Gastrocnemius medialis (tissue), 4 donors: ENCODE data around the gene OSM. TPM values are rescaled to one million over a fixed set of nuclear protein-coding genes. Genes with fewer than 3 reads are reported as not detected.

ENCODE experiments used
- ATAC-seq, 2 donors: fragments of 150-250 bp; one replicate each; pipeline ENCODE4 v1.9.1; 2016
- DNase-seq, 2 donors: peaks; one replicate each; pipeline ENCODE4 v3.0.0-alpha.2; 2019
- H3K27ac ChIP-seq, 4 donors: fragments of 200-600 bp; sonication (generic); 1 replicate in 1 of 4; 2 replicates in 3 of 4; pipeline ENCODE4 v1.5.1; 2016 to 2018; ENCODE audit warnings: mild to moderate bottlenecking in 2 of 4, moderate library complexity in 1 of 4
- H3K27me3 ChIP-seq, 3 donors: fragments of 200-600 bp; sonication (generic) in 2 of 3; 1 replicate in 1 of 3; 2 replicates in 2 of 3; pipeline versions ENCODE4 v1.5.1 to v1.6.0; 2016 to 2019; ENCODE audit warnings: mild to moderate bottlenecking in 1 of 3, moderate library complexity in 1 of 3
- H3K36me3 ChIP-seq, 2 donors: fragments of 200-600 bp; sonication (generic) in 1 of 2; one replicate each; pipeline ENCODE4 v1.5.1; 2017 to 2018
- H3K4me1 ChIP-seq, 2 donors: fragments of 200-600 bp; sonication (generic) in 1 of 2; one replicate each; pipeline ENCODE4 v1.5.1; 2016 to 2017; ENCODE audit warnings: mild to moderate bottlenecking in 2 of 2
- H3K4me3 ChIP-seq, 4 donors: fragments of 200-600 bp; sonication (generic) in 3 of 4; 1 replicate in 1 of 4; 2 replicates in 3 of 4; pipeline ENCODE4 v1.5.1; 2016 to 2019; ENCODE audit warnings: mild to moderate bottlenecking in 2 of 4
- H3K9me3 ChIP-seq, 3 donors: fragments of 200-600 bp; sonication (generic) in 2 of 3; 1 replicate in 1 of 3; 2 replicates in 2 of 3; pipeline ENCODE4 v1.5.1; 2016 to 2019
- POLR2A ChIP-seq, 2 donors: fragments of 450-650 bp; IDR thresholded peaks; one replicate each; pipeline ENCODE4 v1.6.1; 2017; ENCODE audit warnings: antibody characterized with exemption in 2 of 2, mild to moderate bottlenecking in 2 of 2, moderate library complexity in 2 of 2
- in situ Hi-C, 4 donors: fragments of 200-750 bp; cut with MboI; loops; one replicate each; pipeline versions ENCODE4 v1.15.0 to v1.8.0; 2017; ENCODE audit warnings: low sequenced_read_pairs in 4 of 4
- intact Hi-C: fragments of 100-400 bp; cut with DNase I; formaldehyde crosslinking; loops from one replicate; pipeline ENCODE4 v1.15.1; 2023; ENCODE audit warnings: low total_unique reads
- total RNA-seq, 4 donors: library from RNA; depleted of rRNA; stranded (reverse); fragments of >200 nt; gene quantifications; one replicate each; pipeline versions ENCODE4 v1.1.0 to v1.2.3, GENCODE V29; 2016
- TF ChIP-seq, protein P1 (sequence below), 5 experiments: fragments of 450-650 bp in 3 of 5; fragments of 200-600 bp in 2 of 5; sonication (generic) in 2 of 5; IDR thresholded peaks in 4 of 5; conservative IDR thresholded peaks in 1 of 5; 1 replicate in 4 of 5; 2 replicates in 1 of 5; pipeline ENCODE4 v1.5.1; 2016 to 2019; ENCODE audit warnings: antibody characterized with exemption in 5 of 5, mild to moderate bottlenecking in 3 of 5, moderate library complexity in 3 of 5

Gene OSM
- total RNA-seq, 4 donors from 2014 or later, result 0.53 TPM; not detected in 3

- Histone ChIP-seq H3K36me3 (peaks cover 0 to 19% of the 10 kb centered on the region in 2 donors), H3K27ac (no peak overlapping the region)
- in situ Hi-C loops, result loop anchor here in 1 of 4 donors (10.0 kb wide), 1 partner anchor 69 kb away; no protein-coding TSS in a partner anchor
Measured at GRCh38 chr22:30295576-30295975, 28.9 kb upstream of the OSM start.

DNA sequence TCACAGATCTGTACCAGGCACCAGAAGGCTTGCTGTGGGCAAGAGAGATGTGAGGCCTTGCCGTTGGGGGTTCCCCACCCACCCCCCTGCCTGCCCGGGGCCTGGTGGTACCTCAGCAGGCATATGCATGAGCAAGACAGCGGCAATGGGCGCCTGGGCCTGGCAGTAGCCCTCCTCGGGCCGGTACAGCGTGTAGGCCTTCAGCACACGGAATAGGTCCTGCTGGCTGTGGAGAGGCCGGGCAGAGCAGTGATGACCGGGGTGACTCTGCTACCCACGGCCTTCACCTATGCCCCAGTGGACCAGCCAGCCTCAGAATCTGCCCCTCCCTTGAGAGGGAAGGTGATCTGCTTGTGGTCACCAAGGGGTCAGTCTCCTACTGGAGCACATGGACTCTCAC, 28.2 kb upstream of the OSM start:
- Histone ChIP-seq H3K4me1 (peaks cover 11 to 22% of the 10 kb centered on the region in 2 donors), H3K4me3 (no peak overlapping the region), H3K27me3 (no peaks in the 10 kb centered on the region), H3K9me3 (no peaks in the 10 kb centered on the region), H3K36me3 (peaks cover 0 to 19% of the 10 kb centered on the region in 2 donors), H3K27ac (no peak overlapping the region)
- DNase-seq (no peak), ATAC-seq (no peak)
- TF ChIP-seq, protein P1, sequence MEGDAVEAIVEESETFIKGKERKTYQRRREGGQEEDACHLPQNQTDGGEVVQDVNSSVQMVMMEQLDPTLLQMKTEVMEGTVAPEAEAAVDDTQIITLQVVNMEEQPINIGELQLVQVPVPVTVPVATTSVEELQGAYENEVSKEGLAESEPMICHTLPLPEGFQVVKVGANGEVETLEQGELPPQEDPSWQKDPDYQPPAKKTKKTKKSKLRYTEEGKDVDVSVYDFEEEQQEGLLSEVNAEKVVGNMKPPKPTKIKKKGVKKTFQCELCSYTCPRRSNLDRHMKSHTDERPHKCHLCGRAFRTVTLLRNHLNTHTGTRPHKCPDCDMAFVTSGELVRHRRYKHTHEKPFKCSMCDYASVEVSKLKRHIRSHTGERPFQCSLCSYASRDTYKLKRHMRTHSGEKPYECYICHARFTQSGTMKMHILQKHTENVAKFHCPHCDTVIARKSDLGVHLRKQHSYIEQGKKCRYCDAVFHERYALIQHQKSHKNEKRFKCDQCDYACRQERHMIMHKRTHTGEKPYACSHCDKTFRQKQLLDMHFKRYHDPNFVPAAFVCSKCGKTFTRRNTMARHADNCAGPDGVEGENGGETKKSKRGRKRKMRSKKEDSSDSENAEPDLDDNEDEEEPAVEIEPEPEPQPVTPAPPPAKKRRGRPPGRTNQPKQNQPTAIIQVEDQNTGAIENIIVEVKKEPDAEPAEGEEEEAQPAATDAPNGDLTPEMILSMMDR (IDR thresholded peaks at IDR 0.05 in 4 of 5, conservative IDR thresholded peaks at IDR 0.05 in 1 of 5), result no peak
- in situ Hi-C loops, result loop anchor here in 1 of 4 donors (10.0 kb wide), 1 partner anchor 70 kb away; no protein-coding TSS in a partner anchor
- intact Hi-C loops, result no loop called here

More at GRCh38 chr22:30295576-30295975, 28.9 kb upstream of the OSM start:
- Histone ChIP-seq H3K9me3 (no peaks in the 10 kb centered on the region), H3K27me3 (no peaks in the 10 kb centered on the region), H3K4me3 (no peak overlapping the region), H3K4me1 (peaks cover 6 to 14% of the 10 kb centered on the region in 2 donors)
- ATAC-seq (no peak), DNase-seq (no peak)
- TF ChIP-seq, protein P1 (IDR thresholded peaks at IDR 0.05 in 4 of 5, conservative IDR thresholded peaks at IDR 0.05 in 1 of 5), result no peak
- no peak for TF ChIP-seq POLR2A (IDR thresholded peaks at IDR 0.05)
- intact Hi-C loops, result no loop called here

GRCh38 chr22:30294066-30294465, 27.4 kb upstream of the OSM start:
- Histone ChIP-seq H3K4me3 (no peak overlapping the region), H3K4me1 (peaks cover 12 to 22% of the 10 kb centered on the region in 2 donors), H3K9me3 (no peaks in the 10 kb centered on the region), H3K27ac (no peak overlapping the region), H3K36me3 (peaks cover 0 to 19% of the 10 kb centered on the region in 2 donors), H3K27me3 (no peaks in the 10 kb centered on the region)
- ATAC-seq (no peak), DNase-seq (no peak)
- TF ChIP-seq POLR2A (IDR thresholded peaks at IDR 0.05), result no peak
- TF ChIP-seq, protein P1 (IDR thresholded peaks at IDR 0.05 in 4 of 5, conservative IDR thresholded peaks at IDR 0.05 in 1 of 5), result no peak
- in situ Hi-C loops, result loop anchor here in 1 of 4 donors (10.0 kb wide), 1 partner anchor 71 kb away; no protein-coding TSS in a partner anchor
- intact Hi-C loops, result no loop called here

DNA sequence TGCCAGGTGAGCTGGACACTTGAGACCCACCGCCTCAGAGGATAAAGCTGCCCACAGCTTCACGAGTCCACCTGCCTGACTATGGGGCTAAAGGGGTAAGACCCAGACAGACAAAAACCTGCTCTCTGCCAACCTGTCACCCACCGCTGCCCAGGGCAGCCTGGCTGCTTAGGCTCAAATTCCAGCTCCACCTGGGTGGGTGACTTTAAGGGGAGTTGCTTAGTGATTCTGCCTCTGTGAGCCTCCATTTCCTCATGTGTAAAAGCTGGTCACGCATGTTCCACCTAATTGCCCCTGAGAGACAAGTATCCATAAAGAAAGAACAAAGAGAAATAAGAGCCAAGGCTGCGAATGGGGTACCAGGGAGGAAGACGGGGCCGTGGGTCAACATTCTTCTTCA, 26.4 kb upstream of the OSM start:
- Histone ChIP-seq H3K9me3 (no peaks in the 10 kb centered on the region), H3K27me3 (no peaks in the 10 kb centered on the region), H3K36me3 (peaks cover 0 to 19% of the 10 kb centered on the region in 2 donors), H3K27ac (peak overlapping the region in 3 of 4 donors; percentile 84 to 89 (median 85)), H3K4me3 (no peak overlapping the region), H3K4me1 (peaks cover 22% of the 10 kb centered on the region in 2 donors)
- ATAC-seq, result no peak
- in situ Hi-C loops, result loop anchor here in 1 of 4 donors (10.0 kb wide), 1 partner anchor 72 kb away; no protein-coding TSS in a partner anchor
- DNase-seq, result no peak
- intact Hi-C loops, result no loop called here
- no peak for TF ChIP-seq POLR2A (IDR thresholded peaks at IDR 0.05)
- TF ChIP-seq, protein P1 (IDR thresholded peaks at IDR 0.05 in 4 of 5, conservative IDR thresholded peaks at IDR 0.05 in 1 of 5), result no peak
